PC-3 (cell line): Measurements from ENCODE around the gene SPINDOC.

Experiments
- CTCF ChIP-seq: fragments of 300-600 bp; sonication (generic); conservative IDR thresholded peaks from 2 replicates; pipeline ENCODE4 v1.5.1; 2017; ENCODE audit warnings: antibody characterized with exemption, low read depth, mild to moderate bottlenecking, low read length
- EZH2phosphoT487 ChIP-seq: fragments of 300-600 bp; sonication (generic); IDR thresholded peaks from 2 replicates; pipeline ENCODE4 v1.6.1; 2018; ENCODE audit warnings: mild to moderate bottlenecking, antibody characterized with exemption, low read length, borderline replicate concordance

- no peak for TF ChIP-seq CTCF
- no peak for TF ChIP-seq EZH2phosphoT487
These were observed 53.0 kb downstream of the SPINDOC start for GRCh38 chr11:63866211-63866610.
